H1 (cell line): ENCODE measurements around the gene GRIK2. TPM values are rescaled to one million over a fixed set of nuclear protein-coding genes. Genes with fewer than 3 reads are reported as not detected.
"Not testable (repeated sequence)": the region's sequence is repeated elsewhere in the genome, so short reads cannot be mapped to it uniquely, and the experiment has no call there.

Experiments
- CTCF ChIA-PET: fragments of 300-600 bp; sonication (Branson Sonifier 250); formaldehyde crosslinking; loops from one replicate; lab custom pipeline; 2021; ENCODE audit not compliant: partially characterized antibody; lab: Charles Lee
- POLR2A ChIA-PET: fragments of 300-600 bp; sonication (Branson Sonifier 250); formaldehyde crosslinking; loops from one replicate; lab custom pipeline; 2021; ENCODE audit warnings: inconsistent platforms; ENCODE audit not compliant: partially characterized antibody; lab: Charles Lee
- DNase-seq, 2 experiments: peaks; one replicate each; pipeline versions ENCODE4 v3.0.0 to v3.0.0-alpha.2; 2010 to 2022; ENCODE audit warnings: low spot score in 2 of 2, low read depth in 1 of 2, mixed read lengths in 1 of 2
- FAIRE-seq: peaks from 2 replicates; lab custom pipeline; 2011; peaks lifted over from hg19 to GRCh38; lab: Jason Lieb, UNC
- H2AFZ ChIP-seq: 2 replicates; pipeline ENCODE4 v1.8.1; 2012; ENCODE audit warnings: low read length, inconsistent platforms
- H2AK5ac ChIP-seq: 2 replicates; pipeline ENCODE4 v1.6.1; 2013; ENCODE audit warnings: low read depth, low read length
- H2BK120ac ChIP-seq: replicated peaks from 2 replicates; pipeline ENCODE3; 2013; ENCODE audit warnings: low read depth, low read length, inconsistent platforms
- H2BK12ac ChIP-seq: 2 replicates; pipeline ENCODE4 v1.6.1; 2013; ENCODE audit warnings: low read depth, low read length
- H2BK15ac ChIP-seq: 2 replicates; pipeline ENCODE4 v1.6.1; 2013; ENCODE audit warnings: low read length
- H2BK20ac ChIP-seq: 2 replicates; pipeline ENCODE4 v1.6.1; 2013; ENCODE audit warnings: low read length
- H2BK5ac ChIP-seq: 2 replicates; pipeline ENCODE4 v1.6.1; 2013; ENCODE audit warnings: low read depth, low read length
- H3K14ac ChIP-seq: 2 replicates; pipeline ENCODE4 v1.6.1; 2013; ENCODE audit warnings: inconsistent platforms; ENCODE audit not compliant: insufficient read length
- H3K18ac ChIP-seq: 2 replicates; pipeline ENCODE4 v1.6.1; 2013; ENCODE audit warnings: low read length; ENCODE audit errors: extremely low read depth
- H3K23ac ChIP-seq: 2 replicates; pipeline ENCODE4 v1.6.1; 2013; ENCODE audit warnings: inconsistent platforms; ENCODE audit not compliant: insufficient read length
- H3K23me2 ChIP-seq: 2 replicates; pipeline ENCODE4 v1.6.1; 2013; ENCODE audit warnings: low read depth, low read length
- H3K27ac ChIP-seq: 2 replicates; pipeline ENCODE4 v1.6.1; 2011; ENCODE audit warnings: low read depth, low read length, inconsistent platforms
- H3K27me3 ChIP-seq, 4 experiments: replicated peaks in 1 of 4; 1 replicate in 1 of 4; 2 replicates in 3 of 4; pipeline versions ENCODE4 v1.6.1 to v1.8.1; 2011 to 2013; ENCODE audit warnings: low read length in 3 of 4, mild to moderate bottlenecking in 3 of 4, inconsistent platforms in 2 of 4, mixed read lengths in 2 of 4, moderate library complexity in 1 of 4; ENCODE audit not compliant: control insufficient read depth in 3 of 4, insufficient read depth in 3 of 4; ENCODE audit errors: extremely low read depth in 1 of 4
- H3K36me3 ChIP-seq, 4 experiments: 2 replicates each; pipeline versions ENCODE4 v1.6.1 to v1.8.1; 2011 to 2013; ENCODE audit warnings: mild to moderate bottlenecking in 4 of 4, low read length in 3 of 4, moderate library complexity in 2 of 4, control low read depth in 1 of 4, inconsistent platforms in 1 of 4; ENCODE audit not compliant: insufficient read depth in 4 of 4, control insufficient read depth in 2 of 4
- H3K4ac ChIP-seq: replicated peaks from 2 replicates; pipeline ENCODE3; 2013; ENCODE audit warnings: low read length, low read depth, mixed read lengths, inconsistent platforms; ENCODE audit not compliant: insufficient read length
- H3K4me1 ChIP-seq, 4 experiments: replicated peaks in 1 of 4; 1 replicate in 1 of 4; 2 replicates in 3 of 4; pipeline versions ENCODE4 v1.6.1 to v1.8.1; 2011 to 2013; ENCODE audit warnings: low read length in 3 of 4, inconsistent platforms in 2 of 4, mixed read lengths in 1 of 4; ENCODE audit not compliant: insufficient read depth in 4 of 4, control insufficient read depth in 3 of 4
- H3K4me2 ChIP-seq, 2 experiments: 2 replicates each; pipeline versions ENCODE4 v1.6.1 to v1.8.1; 2011 to 2013; ENCODE audit warnings: low read depth in 2 of 2, low read length in 2 of 2, control low read depth in 1 of 2, inconsistent platforms in 1 of 2, mild to moderate bottlenecking in 1 of 2; ENCODE audit not compliant: insufficient read depth in 1 of 2
- H3K4me3 ChIP-seq, 4 experiments: fragments of 200-600, 300-600 bp in 1 of 4; sonication (generic), shearing (Covaris generic), sonication (Bioruptor Twin) in 1 of 4; 2 replicates each; pipeline versions ENCODE4 v1.5.1 to v1.8.1; 2011 to 2016; ENCODE audit warnings: low read length in 4 of 4, low read depth in 3 of 4, control low read depth in 2 of 4, inconsistent platforms in 2 of 4, mild to moderate bottlenecking in 2 of 4, mixed read lengths in 1 of 4, moderate library complexity in 1 of 4; ENCODE audit not compliant: insufficient read depth in 2 of 4; ENCODE audit errors: extremely low read depth in 1 of 4
- H3K56ac ChIP-seq: replicated peaks from 2 replicates; pipeline ENCODE3; 2013; ENCODE audit warnings: low read depth, mild to moderate bottlenecking, mixed read lengths, low read length, inconsistent platforms; ENCODE audit not compliant: insufficient read length
- H3K79me1 ChIP-seq: 2 replicates; pipeline ENCODE4 v1.6.1; 2013; ENCODE audit warnings: low read depth, low read length, control low read depth
- H3K79me2 ChIP-seq, 2 experiments: 2 replicates each; pipeline versions ENCODE4 v1.6.1 to v1.8.1; 2012 to 2013; ENCODE audit warnings: low read length in 2 of 2, mild to moderate bottlenecking in 2 of 2, inconsistent platforms in 1 of 2; ENCODE audit not compliant: insufficient read depth in 2 of 2, control insufficient read depth in 1 of 2
- H3K9ac ChIP-seq, 4 experiments: replicated peaks in 1 of 4; 1 replicate in 1 of 4; 2 replicates in 3 of 4; pipeline versions ENCODE4 v1.6.1 to v1.8.1; 2011 to 2013; ENCODE audit warnings: low read depth in 3 of 4, low read length in 3 of 4, control low read depth in 2 of 4, mild to moderate bottlenecking in 2 of 4, moderate library complexity in 2 of 4, inconsistent platforms in 1 of 4; ENCODE audit errors: extremely low read depth in 1 of 4
- H3K9me3 ChIP-seq, 2 experiments: 2 replicates each; pipeline versions ENCODE4 v1.6.1 to v1.8.1; 2012 to 2013; ENCODE audit warnings: mild to moderate bottlenecking in 2 of 2, moderate library complexity in 2 of 2, control low read depth in 1 of 2, inconsistent platforms in 1 of 2, low read depth in 1 of 2, low read length in 1 of 2, mixed read lengths in 1 of 2; ENCODE audit not compliant: insufficient read depth in 2 of 2
- H4K20me1 ChIP-seq, 2 experiments: replicated peaks in 1 of 2; 2 replicates each; pipeline versions ENCODE3 to v1.8.1; 2011 to 2013; ENCODE audit warnings: inconsistent platforms in 2 of 2, low read length in 2 of 2, mild to moderate bottlenecking in 1 of 2; ENCODE audit not compliant: insufficient read depth in 2 of 2, control insufficient read depth in 1 of 2
- H4K5ac ChIP-seq: 2 replicates; pipeline ENCODE4 v1.6.1; 2013; ENCODE audit warnings: low read length, low read depth, mixed read lengths, inconsistent platforms; ENCODE audit not compliant: insufficient read length
- H4K8ac ChIP-seq: 2 replicates; pipeline ENCODE4 v1.8.0; 2013; ENCODE audit warnings: mild to moderate bottlenecking, moderate library complexity, low read length, inconsistent platforms; ENCODE audit not compliant: insufficient read depth; ENCODE audit errors: extremely low read depth
- H4K91ac ChIP-seq: replicated peaks from 2 replicates; pipeline ENCODE3; 2013; ENCODE audit warnings: low read length, mixed read lengths, inconsistent platforms; ENCODE audit not compliant: insufficient read length
- WGBS, 2 experiments: shearing (Covaris generic) in 1 of 2; methylation state at CpG; one replicate each; pipeline versions ENCODE4 v1.1.6 to v1.1.7; 2013 to 2015; ENCODE audit warnings: low lambda C conversion rate in 2 of 2, mixed read lengths in 2 of 2, inconsistent platforms in 1 of 2, low coverage in 1 of 2, missing lambda C conversion rate in 1 of 2; ENCODE audit not compliant: insufficient replicate concordance in 2 of 2, insufficient coverage in 1 of 2, insufficient read length in 1 of 2; ENCODE audit errors: extremely low coverage in 1 of 2, missing lambda C conversion rate in 1 of 2; 5-methylcytosine and 5-hydroxymethylcytosine counted together
- polyA plus RNA-seq, 7 experiments: library from polyadenylated mRNA; depleted of rRNA in 3 of 7; stranded (reverse) in 5 of 7; unstranded in 2 of 7; fragments of >200 nt in 5 of 7; fragments of 200-250 nt in 2 of 7; gene quantifications; 1 replicate in 5 of 7; 2 replicates in 1 of 7; 4 replicates in 1 of 7; pipeline versions ENCODE4 v1.2.1 to v1.2.3, GENCODE V29; 2011 to 2013; ENCODE audit warnings: missing spikeins in 2 of 7, mixed read lengths in 2 of 7
- total RNA-seq: library from RNA; stranded (reverse); fragmentation: NEBNext Ultra II Directional; extraction: Animal tissue kit (Norgen Biotek cat#: 25700); gene quantifications from 2 replicates; pipeline ENCODE4 v1.2.1, GENCODE V29; 2021

The GRIK2 gene
- total and polyA plus RNA-seq, 2 of the 8 experiments (the other 6 are each of a cell fraction or from before 2014, with no cell fraction given) = 1.8 to 2.2 TPM

DNA sequence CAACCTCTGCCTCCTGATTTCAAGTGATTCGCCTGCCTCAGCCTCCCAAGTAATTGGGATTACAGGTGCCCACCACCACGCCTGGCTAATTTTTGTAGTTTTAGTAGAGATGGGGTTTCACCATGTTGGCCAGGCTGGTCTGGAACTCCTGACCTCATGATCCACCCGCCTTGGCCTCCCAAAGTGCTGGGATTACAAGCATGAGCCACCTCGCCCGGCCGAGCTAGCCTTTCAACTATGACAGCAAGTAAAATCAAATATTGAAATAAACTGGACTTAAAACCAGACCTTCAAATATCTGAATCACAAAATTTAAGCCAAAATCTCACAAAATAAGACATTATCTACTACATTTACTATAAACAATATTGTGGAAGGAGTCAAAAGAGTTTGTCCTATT lies 42.9 kb upstream of the GRIK2 start:
- not testable (repeated sequence) for H2BK5ac ChIP-seq, H3K79me1 ChIP-seq, H3K27ac ChIP-seq

More for the DNA sequence above, 42.9 kb upstream of the GRIK2 start:
- H3K23me2 ChIP-seq, H2BK12ac ChIP-seq, H3K36me3 ChIP-seq, H4K91ac ChIP-seq, H3K23ac ChIP-seq, H4K20me1 ChIP-seq, POLR2A ChIA-PET, DNase-seq, H2AFZ ChIP-seq, H3K4ac ChIP-seq, H3K14ac ChIP-seq, H3K4me2 ChIP-seq, H3K9ac ChIP-seq, FAIRE-seq, H2BK20ac ChIP-seq, H4K8ac ChIP-seq, H2BK15ac ChIP-seq, H3K9me3 ChIP-seq, H3K56ac ChIP-seq, H3K79me2 ChIP-seq, H2BK120ac ChIP-seq, H4K5ac ChIP-seq, H3K18ac ChIP-seq, H3K4me1 ChIP-seq, H3K4me3 ChIP-seq, H3K27me3 ChIP-seq, CTCF ChIA-PET, H2AK5ac ChIP-seq: not testable (repeated sequence)
- WGBS, 2 experiments = 95% methylated on average over 6 of the region's 6 CpGs; no CpG with 5 or more reads in 1 of the 2 experiments
